ENCODE results near the gene NUBP1. TPM values are rescaled to one million over a fixed set of nuclear protein-coding genes. Genes with fewer than 3 reads are reported as not detected.

Gene NUBP1
- polyA plus RNA-seq, 3 donors, result 52.8 to 56.6 (median 54.3) TPM

DNA sequence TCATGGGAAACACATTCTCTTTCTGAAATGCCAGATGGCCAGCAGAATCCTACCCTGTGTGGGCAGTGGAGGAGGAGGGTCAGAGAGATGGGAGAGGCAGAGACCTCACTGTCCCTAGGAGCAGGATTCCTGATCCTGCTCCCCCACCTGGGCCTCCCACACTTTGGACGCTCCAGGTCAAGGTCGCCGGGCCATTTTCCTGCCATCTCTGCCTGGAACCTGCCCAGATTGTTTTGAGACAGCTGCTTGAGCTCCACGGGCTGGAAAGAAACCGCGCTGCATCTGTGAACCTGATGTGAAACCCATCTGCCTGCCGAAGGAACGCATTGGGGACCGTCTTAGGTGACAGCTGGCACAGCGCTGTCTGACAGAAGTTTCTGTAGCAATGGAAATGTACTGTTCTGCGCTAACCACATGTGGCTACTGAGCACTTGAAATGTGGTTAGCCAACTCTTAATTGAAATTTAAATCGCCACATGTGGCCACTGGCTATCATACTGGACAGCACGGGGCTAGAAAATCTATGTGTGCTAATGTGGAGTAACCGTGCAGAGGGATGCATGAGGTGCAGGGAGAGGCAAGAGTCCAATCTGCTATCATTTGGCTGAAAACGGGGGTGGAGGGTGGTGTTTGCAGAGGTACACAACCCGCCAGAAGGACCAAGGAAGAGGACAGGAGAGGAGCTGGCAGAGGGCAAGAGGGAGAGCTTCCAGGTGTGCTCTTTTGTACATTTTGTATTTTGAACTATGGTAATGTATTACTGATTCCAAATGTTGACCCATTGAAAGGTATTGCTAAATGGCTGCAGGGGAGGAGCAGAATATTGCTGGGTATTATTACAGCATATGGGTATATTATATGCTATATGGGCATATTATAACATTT, 15.4 kb upstream of the NUBP1 start:
- H3K27ac ChIP-seq (ENCODE audit: low read depth in 1 of 2, low read length in 2 of 2), result no peak overlapping the region
- Mint-ChIP-seq H3K4me3 (no peak overlapping the region), H3K27me3 (ENCODE audit: low read depth in 3 of 3) (no peaks in the 10 kb centered on the region), H3K4me1 (no peaks in the 10 kb centered on the region), H3K36me3 (no peaks in the 10 kb centered on the region), H3K9me3 (peaks cover 0 to under 1% (median 0%) of the 10 kb centered on the region in 7 donors), H3K27ac (no peak overlapping the region)
- no peak overlapping the region for H3K4me2 ChIP-seq (replicated peaks; ENCODE audit: extremely low read depth, low read length, poor library complexity, severe bottlenecking)
- H3K9ac ChIP-seq (ENCODE audit: insufficient read depth, low read length, poor library complexity, severe bottlenecking), result no peak overlapping the region
- no peak for DNase-seq
- H3K27me3 ChIP-seq (ENCODE audit: control insufficient read depth in 2 of 2, insufficient read depth in 2 of 2, low read length in 2 of 2), result no peaks in the 10 kb centered on the region
- no peaks in the 10 kb centered on the region for H4K20me1 ChIP-seq (ENCODE audit: insufficient read depth, low read length)
- H3K36me3 ChIP-seq (replicated peaks in 1 of 2; ENCODE audit: control insufficient read depth in 1 of 2, insufficient read depth in 2 of 2, low read length in 2 of 2), result no peaks in the 10 kb centered on the region
- H3K79me2 ChIP-seq (ENCODE audit: insufficient read depth, low read length), result no peaks in the 10 kb centered on the region
- no peak overlapping the region for H3K4me3 ChIP-seq (replicated peaks in 1 of 3; ENCODE audit: low read depth in 2 of 3, low read length in 3 of 3)
- TF ChIP-seq, protein P1, sequence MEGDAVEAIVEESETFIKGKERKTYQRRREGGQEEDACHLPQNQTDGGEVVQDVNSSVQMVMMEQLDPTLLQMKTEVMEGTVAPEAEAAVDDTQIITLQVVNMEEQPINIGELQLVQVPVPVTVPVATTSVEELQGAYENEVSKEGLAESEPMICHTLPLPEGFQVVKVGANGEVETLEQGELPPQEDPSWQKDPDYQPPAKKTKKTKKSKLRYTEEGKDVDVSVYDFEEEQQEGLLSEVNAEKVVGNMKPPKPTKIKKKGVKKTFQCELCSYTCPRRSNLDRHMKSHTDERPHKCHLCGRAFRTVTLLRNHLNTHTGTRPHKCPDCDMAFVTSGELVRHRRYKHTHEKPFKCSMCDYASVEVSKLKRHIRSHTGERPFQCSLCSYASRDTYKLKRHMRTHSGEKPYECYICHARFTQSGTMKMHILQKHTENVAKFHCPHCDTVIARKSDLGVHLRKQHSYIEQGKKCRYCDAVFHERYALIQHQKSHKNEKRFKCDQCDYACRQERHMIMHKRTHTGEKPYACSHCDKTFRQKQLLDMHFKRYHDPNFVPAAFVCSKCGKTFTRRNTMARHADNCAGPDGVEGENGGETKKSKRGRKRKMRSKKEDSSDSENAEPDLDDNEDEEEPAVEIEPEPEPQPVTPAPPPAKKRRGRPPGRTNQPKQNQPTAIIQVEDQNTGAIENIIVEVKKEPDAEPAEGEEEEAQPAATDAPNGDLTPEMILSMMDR (IDR thresholded peaks at IDR 0.05), result no peak
- 85% methylated on average over 16 of the region's 16 CpGs for WGBS (ENCODE audit: insufficient coverage)
- no peaks in the 10 kb centered on the region for H3K9me3 ChIP-seq (replicated peaks in 1 of 2; ENCODE audit: control insufficient read depth in 1 of 2, insufficient read depth in 1 of 2, low read length in 2 of 2)
- no peaks in the 10 kb centered on the region for H3K4me1 ChIP-seq (ENCODE audit: control insufficient read depth in 1 of 2, insufficient read depth in 2 of 2, low read length in 2 of 2)
- intact Hi-C loops (cut with micrococcal nuclease), result no loop called here
- no peak overlapping the region for H2AFZ ChIP-seq (ENCODE audit: insufficient read depth, low read depth, low read length, poor library complexity, severe bottlenecking)

DNA sequence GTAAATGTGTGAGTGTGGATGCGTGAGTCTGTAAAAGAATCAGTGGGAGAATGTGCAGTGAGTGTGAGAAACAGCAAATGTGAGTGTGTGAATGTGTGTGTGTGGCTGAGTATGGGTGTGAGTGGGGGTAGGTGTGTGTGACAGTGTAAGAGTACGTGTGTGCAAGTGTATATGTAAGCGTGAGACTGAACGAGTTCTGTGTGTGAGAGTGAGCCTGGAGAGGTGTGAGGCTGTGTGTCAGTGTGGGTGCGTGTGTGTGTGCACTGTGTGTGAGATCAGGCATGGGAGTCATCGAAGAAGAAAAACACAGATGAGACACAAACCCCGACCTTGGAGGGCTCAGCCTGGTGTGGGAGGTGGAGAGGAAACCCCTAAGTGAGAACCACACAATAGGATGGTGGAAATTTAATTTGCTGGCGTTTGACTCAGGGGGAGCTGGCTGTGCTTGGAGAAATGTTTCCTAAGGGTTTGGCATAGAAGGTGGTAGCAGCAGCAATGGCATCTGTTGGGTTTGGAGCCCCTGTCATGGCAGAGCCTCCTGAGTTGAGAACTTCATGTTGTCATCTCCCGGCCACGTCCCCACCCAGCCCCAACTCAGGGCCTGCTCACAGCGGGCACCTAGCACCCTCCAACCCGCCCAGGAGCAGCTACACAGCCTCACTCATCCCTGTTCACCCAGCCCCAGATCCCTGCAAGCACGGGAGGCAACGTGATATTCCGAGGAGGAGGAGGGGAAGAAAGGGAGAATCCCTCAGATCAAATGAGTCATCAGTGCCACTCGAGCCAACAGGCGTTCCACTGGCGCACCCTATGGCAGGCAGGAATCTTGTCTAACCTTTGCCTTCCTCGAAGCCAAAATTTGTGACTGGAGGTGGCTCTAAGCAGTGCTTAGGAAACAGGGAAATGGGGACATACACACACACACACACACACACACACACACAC, 14.3 kb upstream of the NUBP1 start:
- no peak overlapping the region for H3K4me3 Mint-ChIP-seq
- H3K27me3 Mint-ChIP-seq (ENCODE audit: low read depth in 3 of 3), result no peaks in the 10 kb centered on the region
- no peaks in the 10 kb centered on the region for H3K4me1 Mint-ChIP-seq
- no peak overlapping the region for H2AFZ ChIP-seq (ENCODE audit: insufficient read depth, low read depth, low read length, poor library complexity, severe bottlenecking)
- H3K27ac ChIP-seq (ENCODE audit: low read depth in 1 of 2, low read length in 2 of 2), result no peak overlapping the region
- peaks cover 0 to 2% (median 0%) of the 10 kb centered on the region in 7 donors for H3K9me3 Mint-ChIP-seq
- no peaks in the 10 kb centered on the region for H3K4me1 ChIP-seq (ENCODE audit: control insufficient read depth in 1 of 2, insufficient read depth in 2 of 2, low read length in 2 of 2)
- H3K9me3 ChIP-seq (replicated peaks in 1 of 2; ENCODE audit: control insufficient read depth in 1 of 2, insufficient read depth in 1 of 2, low read length in 2 of 2), result no peaks in the 10 kb centered on the region
- DNase-seq, result no peak
- H3K27me3 ChIP-seq (ENCODE audit: control insufficient read depth in 2 of 2, insufficient read depth in 2 of 2, low read length in 2 of 2), result no peaks in the 10 kb centered on the region
- H3K36me3 ChIP-seq (replicated peaks in 1 of 2; ENCODE audit: control insufficient read depth in 1 of 2, insufficient read depth in 2 of 2, low read length in 2 of 2), result no peaks in the 10 kb centered on the region
- no peaks in the 10 kb centered on the region for H4K20me1 ChIP-seq (ENCODE audit: insufficient read depth, low read length)
- TF ChIP-seq, protein P1 (IDR thresholded peaks at IDR 0.05), result no peak
- no peak overlapping the region for H3K4me2 ChIP-seq (replicated peaks; ENCODE audit: extremely low read depth, low read length, poor library complexity, severe bottlenecking)
- no peak overlapping the region for H3K9ac ChIP-seq (ENCODE audit: insufficient read depth, low read length, poor library complexity, severe bottlenecking)
- intact Hi-C loops (cut with micrococcal nuclease), result loop anchor here in 1 of 2 donors (5.0 kb wide), 1 partner anchor 472 kb away; no protein-coding TSS in a partner anchor
- no peaks in the 10 kb centered on the region for H3K36me3 Mint-ChIP-seq
- peak overlapping the region in 1 of 7 donors; percentile 6 for H3K27ac Mint-ChIP-seq
- H3K4me3 ChIP-seq (replicated peaks in 1 of 3; ENCODE audit: low read depth in 2 of 3, low read length in 3 of 3), result no peak overlapping the region
- no peaks in the 10 kb centered on the region for H3K79me2 ChIP-seq (ENCODE audit: insufficient read depth, low read length)
- WGBS (ENCODE audit: insufficient coverage), result 93% methylated on average over 10 of the region's 19 CpGs
